ENCODE results near the gene GRIN2A. TPM values are rescaled to one million over a fixed set of nuclear protein-coding genes. Genes with fewer than 3 reads are reported as not detected.

GRIN2A gene
- total RNA-seq, 1 donor from 2014 or later, result not detected

GRCh38 chr16:10087151-10087550, 95.1 kb downstream of the GRIN2A start:
- no peak for DNase-seq (ENCODE audit: low read depth in 2 of 2)

GRCh38 chr16:10086620-10087019, 95.6 kb downstream of the GRIN2A start:
- no peak for DNase-seq (ENCODE audit: low read depth in 2 of 2)

- no peak for DNase-seq (ENCODE audit: low read depth in 2 of 2)
Measured at GRCh38 chr16:10085078-10085798, 97.0 kb downstream of the GRIN2A start.

GRCh38 chr16:10083301-10083700, 98.9 kb downstream of the GRIN2A start:
- no peak for DNase-seq (ENCODE audit: low read depth in 2 of 2)

GRCh38 chr16:10081201-10081940, 100.9 kb downstream of the GRIN2A start:
- peak in 1 of 2 donors; percentile 10 for DNase-seq (ENCODE audit: low read depth in 2 of 2)

GRCh38 chr16:10080051-10080772, 102.0 kb downstream of the GRIN2A start:
- peak in 1 of 2 donors; percentile 87 for DNase-seq (ENCODE audit: low read depth in 2 of 2)

GRCh38 chr16:10078541-10078949, 103.7 kb downstream of the GRIN2A start:
- DNase-seq (ENCODE audit: low read depth in 2 of 2), result no peak

- no peak for DNase-seq (ENCODE audit: low read depth in 2 of 2)
Measured at GRCh38 chr16:10077861-10078260, 104.4 kb downstream of the GRIN2A start.

- no peak for DNase-seq (ENCODE audit: low read depth in 2 of 2)
Measured at GRCh38 chr16:10076037-10076436, 106.2 kb downstream of the GRIN2A start.

GRCh38 chr16:10070591-10070990, 111.6 kb downstream of the GRIN2A start:
- DNase-seq (ENCODE audit: low read depth in 2 of 2), result no peak

- DNase-seq (ENCODE audit: low read depth in 2 of 2), result no peak
Measured at GRCh38 chr16:10069374-10069773, 112.9 kb downstream of the GRIN2A start.

GRCh38 chr16:10067835-10068234, 114.4 kb downstream of the GRIN2A start:
- DNase-seq (ENCODE audit: low read depth in 2 of 2), result no peak

- DNase-seq (ENCODE audit: low read depth in 2 of 2), result no peak
Measured at GRCh38 chr16:10067406-10067805, 114.8 kb downstream of the GRIN2A start.

- DNase-seq (ENCODE audit: low read depth in 2 of 2), result no peak
Measured at GRCh38 chr16:10065019-10065418, 117.2 kb downstream of the GRIN2A start.

GRCh38 chr16:10048850-10049249, 133.4 kb downstream of the GRIN2A start:
- no peak for DNase-seq (ENCODE audit: low read depth in 2 of 2)

GRCh38 chr16:10045947-10046346, 136.3 kb downstream of the GRIN2A start:
- no peak for DNase-seq (ENCODE audit: low read depth in 2 of 2)

GRCh38 chr16:10045291-10045775, 136.9 kb downstream of the GRIN2A start:
- DNase-seq (ENCODE audit: low read depth in 2 of 2), result no peak

- DNase-seq (ENCODE audit: low read depth in 2 of 2), result no peak
Measured at GRCh38 chr16:10040136-10041080, 141.8 kb downstream of the GRIN2A start.

GRCh38 chr16:10039220-10040096, 142.8 kb downstream of the GRIN2A start:
- peak in 1 of 2 donors; percentile 2 for DNase-seq (ENCODE audit: low read depth in 2 of 2)

GRCh38 chr16:10037751-10038150, 144.5 kb downstream of the GRIN2A start:
- no peak for DNase-seq (ENCODE audit: low read depth in 2 of 2)
